Stimulated activated naive CD4-positive, alpha-beta T cell (primary cell): ENCODE results near the gene PIKFYVE.
"Not testable (repeated sequence)": the region's sequence is repeated elsewhere in the genome, so short reads cannot be mapped to it uniquely, and the experiment has no call there.

Experiments
- DNase-seq, 6 experiments: peaks; one replicate each; lab custom pipeline; 2025; lab: John Stamatoyannopoulos, UW

The PIKFYVE gene

DNA sequence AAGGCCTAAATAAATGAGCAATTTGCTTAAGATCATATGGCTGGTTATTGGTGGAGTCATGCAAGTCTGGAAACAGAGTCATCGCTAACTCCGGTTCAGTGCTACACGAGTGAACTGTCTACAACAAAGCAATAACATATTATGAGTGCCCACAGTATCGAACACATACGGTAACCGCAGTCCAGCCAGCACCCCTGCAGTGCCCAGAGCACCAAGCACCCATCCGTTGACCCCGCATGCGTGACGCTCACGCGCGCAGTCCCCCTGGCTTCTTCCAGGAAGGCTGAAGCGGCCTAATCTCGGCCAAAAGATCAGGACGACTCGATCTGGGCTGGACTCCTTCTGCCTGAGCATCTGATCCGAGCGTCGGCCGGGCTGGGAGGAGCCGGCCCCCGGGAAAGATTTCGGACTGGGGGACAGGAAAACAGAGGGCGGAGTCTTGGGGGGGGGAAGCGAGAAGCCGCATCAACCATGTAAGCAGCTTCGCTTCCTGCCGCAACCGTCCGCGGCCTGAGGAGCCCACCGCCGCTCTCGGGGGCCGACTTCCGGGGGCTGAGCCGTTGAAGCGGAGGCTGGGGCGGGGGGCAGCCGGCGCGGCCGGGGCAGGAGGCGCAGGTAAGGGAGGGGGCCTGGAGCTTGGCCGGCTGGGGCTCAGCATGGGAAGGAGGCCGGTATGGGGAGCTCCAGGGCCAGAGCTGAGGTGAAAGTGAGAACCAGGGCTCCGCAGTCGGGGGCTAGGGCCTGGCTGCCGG is at the start of gene PIKFYVE:
Gene PIKFYVE, plus strand, starts transcription at position 455 of the 752 bp plus-strand sequence. CDS start 5,265 bp downstream, outside the sequence.
- DNase-seq: peak; percentile 71 to 80 (median 78)

GRCh38 chr2:208221873-208222272 is 44.2 kb upstream of the PIKFYVE start:
- not testable (repeated sequence) for DNase-seq

- no peak for DNase-seq
These were observed 43.7 kb upstream of the PIKFYVE start for GRCh38 chr2:208222351-208222750.

DNA sequence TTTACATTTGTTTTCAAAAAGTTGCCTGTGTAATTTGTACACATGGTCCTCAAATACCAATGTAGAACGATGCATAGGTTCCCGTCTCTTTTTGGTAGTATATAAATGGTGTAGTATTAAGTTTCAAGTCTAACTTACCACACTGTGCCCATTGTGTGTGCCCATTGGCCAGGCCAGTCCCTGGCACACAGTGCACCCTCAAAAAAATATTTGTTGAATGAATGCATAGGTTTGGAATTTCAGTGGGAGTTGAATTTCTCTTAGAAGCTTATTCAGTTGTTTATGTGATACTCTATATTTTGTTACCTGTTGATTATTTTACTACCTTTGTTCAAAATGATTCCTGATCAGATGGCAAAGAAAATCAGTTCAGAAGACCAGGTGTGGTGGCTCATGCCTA is 41.3 kb upstream of the PIKFYVE start:
- no peak for DNase-seq

GRCh38 chr2:208227581-208228232 is 38.3 kb upstream of the PIKFYVE start:
- no peak for DNase-seq

DNA sequence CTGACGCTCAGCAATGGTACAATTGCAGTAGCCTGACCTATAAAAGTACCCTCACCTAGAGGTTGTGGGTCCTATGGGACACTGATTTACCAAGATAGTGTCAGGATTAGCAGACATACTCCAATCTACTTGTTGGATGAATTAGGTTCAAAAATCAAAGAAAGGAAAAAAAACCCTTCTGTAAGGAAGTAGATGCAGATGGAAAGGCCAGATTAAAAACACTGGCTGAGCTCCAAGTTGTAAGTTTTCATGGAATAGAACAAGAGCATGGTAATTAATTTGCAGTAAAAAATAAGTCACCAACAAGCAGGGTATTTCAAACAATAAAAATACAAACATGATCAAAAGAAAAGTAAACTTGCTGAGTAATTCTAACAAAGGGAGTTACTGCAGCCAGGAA is 37.6 kb upstream of the PIKFYVE start:
- DNase-seq: no peak

DNA sequence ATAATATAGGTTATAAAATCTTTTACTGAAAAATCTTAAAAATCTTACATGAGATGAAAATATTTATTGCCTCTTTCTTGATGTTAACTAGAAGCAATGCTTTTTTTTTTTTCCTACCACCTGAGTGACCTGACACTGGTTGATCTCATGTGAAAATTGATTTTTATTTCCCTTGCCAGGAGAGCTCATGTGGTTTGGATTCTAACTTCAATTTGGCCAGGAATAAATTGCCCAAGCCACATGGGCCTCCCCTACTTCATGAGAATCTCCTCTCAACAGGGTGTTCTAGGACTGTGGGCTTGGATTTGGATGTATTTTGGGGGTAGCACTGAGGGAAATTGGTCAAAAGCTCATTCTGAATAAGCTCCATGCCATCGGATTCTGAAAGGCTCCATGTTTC is 31.3 kb upstream of the PIKFYVE start:
- DNase-seq: no peak

GRCh38 chr2:208235860-208236259 is 30.2 kb upstream of the PIKFYVE start:
- DNase-seq: no peak

DNA sequence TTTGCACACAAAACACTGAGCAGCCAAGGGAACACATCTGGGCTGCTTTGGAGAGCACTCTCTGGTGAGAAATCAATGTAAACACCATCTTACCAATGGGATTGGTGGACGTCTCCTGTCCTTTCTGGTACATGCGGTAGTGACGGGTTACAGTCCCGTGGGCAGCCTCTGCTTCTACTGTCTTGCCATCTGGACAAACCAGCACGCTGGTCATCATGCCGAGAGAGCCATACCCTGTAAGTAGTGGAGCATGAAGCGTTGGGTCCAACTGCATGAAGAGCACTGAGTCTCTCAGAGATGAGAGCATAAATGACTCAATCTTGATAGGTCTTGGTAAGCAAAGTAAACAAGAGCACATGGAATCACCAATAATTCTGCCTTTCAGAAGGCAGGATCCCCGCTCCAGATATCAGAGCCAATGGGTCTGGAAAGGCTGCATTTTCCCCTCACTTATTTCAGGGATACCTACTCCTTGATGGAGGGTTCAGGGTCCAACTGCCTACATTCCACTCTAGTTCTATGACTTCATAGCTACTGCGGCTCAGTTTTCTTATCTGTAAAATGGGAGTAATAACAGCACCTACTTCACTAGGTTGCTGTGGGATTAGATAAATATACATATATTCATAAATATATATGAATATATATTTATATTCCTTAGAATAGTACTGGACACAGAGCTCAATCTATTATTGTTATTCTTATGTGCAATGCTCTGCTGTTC is 26.1 kb upstream of the PIKFYVE start:
- DNase-seq: no peak

DNA sequence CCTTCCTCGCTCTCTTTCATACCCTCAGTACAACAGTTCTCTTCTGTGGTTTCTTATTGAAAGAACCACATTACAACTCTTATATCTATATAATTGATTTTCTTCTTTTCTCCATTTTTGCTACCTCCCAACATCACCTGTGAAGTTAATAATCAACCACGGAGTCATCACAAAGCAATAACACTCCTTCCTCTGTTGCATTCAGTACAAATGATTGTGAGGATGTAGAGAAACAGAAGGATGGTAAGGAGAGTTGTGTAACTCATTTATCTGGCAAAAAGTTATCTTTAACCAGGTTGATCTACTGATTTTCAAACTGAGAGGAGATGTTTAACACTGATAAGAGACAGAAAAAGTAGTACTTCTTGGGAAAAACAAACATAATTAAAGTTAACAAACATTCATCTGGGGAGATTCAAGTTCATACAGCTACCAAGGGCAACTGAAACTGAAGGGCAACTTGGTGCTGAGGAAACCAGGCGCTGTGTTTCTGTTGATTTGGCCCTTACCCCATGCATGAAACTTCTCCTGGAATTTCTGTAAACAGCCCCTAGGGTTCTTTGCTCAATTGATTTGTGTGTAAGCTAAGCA is 25.3 kb upstream of the PIKFYVE start:
- no peak for DNase-seq

GRCh38 chr2:208244422-208244821 is 21.6 kb upstream of the PIKFYVE start:
- DNase-seq: no peak

- no peak for DNase-seq
These were observed 20.3 kb upstream of the PIKFYVE start for GRCh38 chr2:208245746-208246145.

GRCh38 chr2:208248601-208249000 is 17.5 kb upstream of the PIKFYVE start:
- DNase-seq: no peak

GRCh38 chr2:208249296-208249695 is 16.8 kb upstream of the PIKFYVE start:
- DNase-seq: no peak

DNA sequence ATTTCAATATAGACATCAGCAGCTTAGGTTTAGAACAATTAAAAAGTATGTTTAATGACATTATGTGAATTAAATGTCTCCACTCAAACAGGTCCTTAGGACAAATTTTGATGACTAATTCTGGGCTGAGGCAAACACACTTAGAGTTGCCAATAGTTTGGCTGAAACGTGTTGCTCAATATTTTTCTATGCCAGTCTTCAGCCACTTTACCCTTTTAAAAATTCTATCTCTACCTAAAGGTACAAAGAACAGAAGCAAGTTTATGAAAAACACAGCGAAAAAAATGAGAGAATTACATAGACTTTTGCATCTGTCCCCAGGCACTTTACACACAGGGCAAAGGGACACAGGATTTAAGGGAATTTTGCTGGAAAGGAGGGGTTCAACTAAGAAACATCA is 15.7 kb upstream of the PIKFYVE start:
- no peak for DNase-seq

DNA sequence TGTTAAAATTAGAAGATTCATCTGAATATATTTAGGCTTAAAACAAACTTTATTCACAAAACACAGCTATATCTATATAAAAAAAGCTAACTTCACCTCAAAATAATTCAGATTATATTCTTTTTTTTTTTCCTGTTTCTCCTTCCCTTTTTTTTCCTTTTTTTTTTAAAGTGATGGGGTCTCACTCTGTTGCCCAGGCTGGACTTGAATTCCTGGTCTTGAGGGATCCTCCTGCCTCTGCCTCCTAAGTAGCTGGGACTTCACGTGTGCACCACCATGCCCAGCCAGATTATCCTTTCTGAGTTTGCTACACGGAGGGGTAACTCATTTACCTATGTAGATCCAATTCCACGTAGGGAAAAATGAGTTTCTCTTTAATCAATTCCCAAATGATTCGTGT is 15.0 kb upstream of the PIKFYVE start:
- no peak for DNase-seq

DNA sequence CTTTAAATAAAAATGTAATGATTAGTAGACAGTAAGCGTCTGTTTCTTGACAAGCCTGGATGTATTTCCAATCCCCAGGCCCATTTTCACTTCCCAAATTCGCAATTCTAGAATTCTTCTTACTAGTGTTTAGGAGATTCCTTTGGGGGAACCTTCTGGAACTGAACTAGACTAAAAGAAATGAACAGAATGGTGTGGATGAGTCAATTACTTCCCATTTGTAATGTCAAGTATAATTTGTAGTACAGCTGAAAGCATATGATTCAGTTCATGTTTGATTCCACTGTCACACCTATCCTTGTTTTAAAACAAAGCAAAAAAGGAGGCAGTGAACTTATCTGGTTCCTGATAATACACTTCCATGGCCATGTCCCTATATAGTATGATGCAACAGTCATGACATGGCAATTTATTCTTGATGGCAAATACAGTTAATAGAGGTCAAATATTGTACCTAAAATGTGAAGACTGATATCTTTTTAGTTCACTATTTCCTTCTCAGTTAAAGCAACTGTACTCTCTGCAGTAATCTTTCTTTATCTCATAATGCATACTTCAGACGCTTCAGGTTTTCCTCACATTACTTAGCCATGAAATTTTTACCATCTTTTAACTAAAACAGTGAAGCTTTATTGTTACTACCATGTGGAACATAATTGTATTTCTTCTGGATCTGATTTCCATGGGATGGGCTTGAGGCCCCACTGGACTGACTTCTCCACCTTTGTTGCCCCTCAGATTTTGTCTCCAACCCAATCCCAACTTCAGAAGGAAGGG is 13.2 kb upstream of the PIKFYVE start:
- DNase-seq: no peak

GRCh38 chr2:208253600-208254117 is 12.4 kb upstream of the PIKFYVE start:
- no peak for DNase-seq

- DNase-seq: peak; percentile 38 to 81 (median 70)
These were observed 11.8 kb upstream of the PIKFYVE start for GRCh38 chr2:208254118-208254870.

DNA sequence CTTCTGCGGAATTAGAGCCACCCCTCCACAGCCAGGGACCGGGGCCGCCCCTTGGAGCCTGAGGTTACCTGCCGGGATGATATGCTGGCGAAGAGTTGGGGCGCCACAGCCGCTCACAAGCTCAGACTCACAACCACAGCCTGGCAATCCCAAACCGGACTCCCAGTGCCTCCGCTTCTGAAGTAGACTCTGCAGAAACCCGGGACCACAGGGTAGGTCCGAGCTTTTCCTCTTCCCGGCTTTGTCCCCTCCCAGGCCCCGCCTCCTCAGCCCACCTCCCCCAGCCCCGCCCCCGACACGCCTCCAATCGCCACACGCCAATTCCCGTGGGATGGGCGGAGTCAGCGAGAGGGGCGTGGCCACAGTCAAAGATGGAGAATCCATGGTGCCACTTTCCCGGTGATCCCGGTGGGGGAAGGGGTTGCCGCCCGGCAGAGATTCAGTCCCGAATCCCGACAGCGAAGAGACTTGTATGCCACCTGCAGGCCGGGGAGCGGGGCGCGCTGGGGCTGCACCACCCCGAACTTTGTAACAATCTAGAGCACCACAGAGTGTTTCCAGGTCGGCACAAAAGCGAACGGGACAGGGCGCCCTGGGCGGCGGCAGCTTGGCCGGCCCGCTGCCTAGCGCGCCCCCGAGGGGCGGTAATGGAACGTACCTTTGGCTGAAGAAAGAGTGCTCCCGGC is 11.0 kb upstream of the PIKFYVE start, which contains the start of gene IDH1:
Gene IDH1, minus strand, starts transcription at position 201 of the 686 bp plus-strand sequence. CDS start 3,520 bp downstream, outside the sequence.
- peak; percentile 76 to 96 (median 90) for DNase-seq
